Upper lobe of left lung (tissue), 6 donors: Measurements from ENCODE around the gene BEST2. TPM values are rescaled to one million over a fixed set of nuclear protein-coding genes. Genes with fewer than 3 reads are reported as not detected.

Experiments
- ATAC-seq, 2 donors: fragments of 200-7000 bp; cut with Tn5 transposase; one replicate each; pipeline ENCODE4 v1.9.1; 2022; ENCODE audit warnings: mild to moderate bottlenecking in 2 of 2, moderate library complexity in 2 of 2; ENCODE audit not compliant: low FRiP score in 2 of 2
- DNase-seq, 2 donors: peaks; one replicate each; pipeline ENCODE4 v3.0.0-alpha.2; 2019 to 2020
- H3K27ac ChIP-seq, 4 donors: fragments of 200-600 bp; sonication (generic); one replicate each; pipeline ENCODE4 v1.5.1; 2016 to 2019
- H3K27me3 ChIP-seq, 4 donors: fragments of 200-600 bp; sonication (generic); one replicate each; pipeline ENCODE4 v1.5.1; 2017 to 2019
- H3K36me3 ChIP-seq, 4 donors: fragments of 200-600 bp; sonication (generic); one replicate each; pipeline ENCODE4 v1.5.1; 2016 to 2019
- H3K4me1 ChIP-seq, 4 donors: fragments of 200-600 bp; sonication (generic); one replicate each; pipeline ENCODE4 v1.5.1; 2018 to 2019
- H3K4me3 ChIP-seq, 4 donors: fragments of 200-600 bp; sonication (generic); one replicate each; pipeline ENCODE4 v1.5.1; 2017 to 2019; ENCODE audit warnings: mild to moderate bottlenecking in 2 of 4, moderate library complexity in 1 of 4
- H3K9me3 ChIP-seq, 4 donors: fragments of 200-600 bp; sonication (generic); one replicate each; pipeline ENCODE4 v1.5.1; 2018 to 2019
- CTCF ChIP-seq, 6 experiments: fragments of 450-650 bp in 4 of 6; fragments of 200-600 bp in 2 of 6; sonication (generic) in 2 of 6; IDR thresholded peaks; one replicate each; pipeline ENCODE4 v1.5.1; 2016 to 2019; ENCODE audit warnings: antibody characterized with exemption in 6 of 6
- EP300 ChIP-seq, 4 donors: sonication (generic); formaldehyde crosslinking; IDR thresholded peaks; one replicate each; pipeline ENCODE4 v1.5.1; 2017; ENCODE audit warnings: antibody characterized with exemption in 4 of 4, control low read depth in 2 of 4
- POLR2A ChIP-seq, 4 donors: fragments of 450-650 bp; IDR thresholded peaks; one replicate each; pipeline ENCODE4 v1.5.1; 2016 to 2017; ENCODE audit warnings: antibody characterized with exemption in 4 of 4, mild to moderate bottlenecking in 2 of 4
- POLR2AphosphoS5 ChIP-seq, 2 donors: sonication (generic); formaldehyde crosslinking; IDR thresholded peaks; one replicate each; pipeline ENCODE4 v1.5.1; 2017; ENCODE audit warnings: antibody characterized with exemption in 2 of 2
- WGBS, 2 donors: methylation state at CpG; one replicate each; pipeline ENCODE4 v1.1.5; 2017 to 2018; 5-methylcytosine and 5-hydroxymethylcytosine counted together
- total RNA-seq, 6 donors: library from RNA; depleted of rRNA in 4 of 6; stranded (reverse); fragments of >200 nt in 4 of 6; gene quantifications; one replicate each; pipeline versions ENCODE4 v1.1.0 to v1.2.1, GENCODE V29; 2016 to 2021
- donor health status: DM: no; HTN: no; CAD: no; lungs with moderate emphysema.
- donor health status: DM: no; HTN: yes; CAD: no; lungs with severe emphysema.

BEST2 gene
- total RNA-seq, 6 donors from 2014 or later: 0.11 TPM; not detected in 5

DNA sequence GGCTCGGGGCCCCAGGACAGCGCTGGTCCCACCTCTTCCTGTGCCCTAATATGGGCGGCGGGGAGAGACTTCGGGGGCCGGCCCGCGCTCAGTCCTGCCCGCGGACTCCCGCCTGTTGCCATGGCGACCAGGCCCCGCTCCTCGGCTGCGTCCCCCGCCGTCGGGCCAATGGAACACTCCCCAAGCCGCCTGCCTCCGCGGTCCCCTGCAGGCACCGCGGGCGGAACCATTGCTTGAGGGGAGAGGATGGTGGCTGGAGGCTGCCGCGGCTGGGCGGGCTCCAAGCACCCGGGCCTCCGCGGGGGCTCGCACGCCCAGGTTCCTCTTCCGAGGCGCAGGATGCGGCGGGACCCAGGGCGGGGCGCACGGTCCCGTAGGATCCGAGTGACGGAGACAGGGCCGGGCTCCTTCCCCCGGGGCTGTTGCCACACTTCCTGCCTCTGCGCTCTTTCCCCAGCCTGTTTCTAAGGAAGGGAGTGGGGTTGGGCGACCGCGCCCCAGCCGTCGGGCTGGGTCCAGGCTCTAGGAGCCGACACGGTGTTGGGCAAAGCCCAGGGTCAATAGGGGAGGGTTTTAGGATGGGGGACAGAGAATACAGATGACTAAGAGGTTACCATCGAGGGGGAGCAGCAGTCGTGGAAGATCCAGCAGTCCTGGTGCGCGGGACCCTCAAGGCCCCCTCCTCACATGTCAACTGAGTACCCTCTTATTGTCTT lies 38.5 kb downstream of the BEST2 start:
- 0% methylated on average over 6 to 32 of the region's 56 CpGs for WGBS, 2 donors
- Histone ChIP-seq H3K27me3 (no peaks in the 10 kb centered on the region), H3K36me3 (peaks cover 0 to 11% (median 0%) of the 10 kb centered on the region in 4 donors), H3K27ac (peak overlapping the region; percentile 96 to 100 (median 98)), H3K9me3 (no peaks in the 10 kb centered on the region), H3K4me3 (peak overlapping the region; percentile 51 to 96 (median 88)), H3K4me1 (peaks cover 56 to 67% (median 59%) of the 10 kb centered on the region in 4 donors)
- ATAC-seq: peak; percentile 60 to 85
- TF ChIP-seq EP300 (IDR thresholded peaks at IDR 0.05) (peak in 3 of 4 donors; percentile 62 to 84 (median 70)), POLR2A (IDR thresholded peaks at IDR 0.05) (peak; percentile 26 to 97 (median 86)), POLR2AphosphoS5 (IDR thresholded peaks at IDR 0.05) (peak; percentile 98), CTCF (IDR thresholded peaks at IDR 0.05) (peak in 1 of 6 experiments; percentile 25)
- peak; percentile 98 to 99 for DNase-seq

- no peak for TF ChIP-seq CTCF (IDR thresholded peaks at IDR 0.05)
- TF ChIP-seq POLR2A (IDR thresholded peaks at IDR 0.05): no peak
- Histone ChIP-seq H3K4me1 (peaks cover 52 to 65% (median 55%) of the 10 kb centered on the region in 4 donors), H3K36me3 (peaks cover 0 to 11% (median 0%) of the 10 kb centered on the region in 4 donors), H3K4me3 (peak overlapping the region; percentile 51 to 96 (median 88)), H3K9me3 (no peaks in the 10 kb centered on the region), H3K27me3 (no peaks in the 10 kb centered on the region), H3K27ac (peak overlapping the region; percentile 96 to 100 (median 98))
- ATAC-seq (no peak), DNase-seq (no peak)
- 0 to 1% methylated on average over 16 to 22 of the region's 22 CpGs for WGBS, 2 donors
Observed at GRCh38 chr19:12790628-12791344, 39.2 kb downstream of the BEST2 start.

- Histone ChIP-seq H3K4me3 (peak within 1 kb of the TSS; percentile 84 to 96 (median 94)), H3K27ac (peak within 1 kb of the TSS; percentile 96 to 100 (median 98)), H3K9me3 (no peaks in the 10 kb centered on the region), H3K4me1 (peaks cover 52 to 65% (median 55%) of the 10 kb centered on the region in 4 donors), H3K27me3 (no peaks in the 10 kb centered on the region), H3K36me3 (peaks cover 0 to 11% (median 0%) of the 10 kb centered on the region in 4 donors)
- DNase-seq (peak; percentile 97 to 99), ATAC-seq (peak; percentile 69 to 86)
- 0 to 1% methylated on average over 8 to 25 of the region's 73 CpGs for WGBS, 2 donors
- peak; percentile 100 for TF ChIP-seq POLR2A (IDR thresholded peaks at IDR 0.05)
- peak; percentile 97 to 100 (median 98) for TF ChIP-seq EP300 (IDR thresholded peaks at IDR 0.05)
- peak in 4 of 6 experiments; percentile 32 to 47 (median 38) for TF ChIP-seq CTCF (IDR thresholded peaks at IDR 0.05)
- TF ChIP-seq POLR2AphosphoS5 (IDR thresholded peaks at IDR 0.05): peak; percentile 100
Observed at GRCh38 chr19:12791345-12792050, 39.9 kb downstream of the BEST2 start, which contains the start of gene JUNB. Gene JUNB (plus strand): TSS chr19:12791486. CDS start chr19:12791772, 286 bp downstream.

- TF ChIP-seq POLR2A (IDR thresholded peaks at IDR 0.05) (peak in 3 of 4 donors; percentile 37 to 70 (median 48)), CTCF (IDR thresholded peaks at IDR 0.05) (peak in 2 of 6 experiments; percentile 5 to 45), EP300 (IDR thresholded peaks at IDR 0.05) (peak in 1 of 4 donors; percentile 36), POLR2AphosphoS5 (IDR thresholded peaks at IDR 0.05) (peak; percentile 81 to 95)
- DNase-seq (peak; percentile 76 to 95), ATAC-seq (no peak)
- Histone ChIP-seq H3K36me3 (peaks cover 0 to 11% (median 0%) of the 10 kb centered on the region in 4 donors), H3K9me3 (no peaks in the 10 kb centered on the region), H3K4me1 (peaks cover 45 to 58% (median 49%) of the 10 kb centered on the region in 4 donors), H3K4me3 (peak overlapping the region; percentile 84 to 96 (median 94)), H3K27ac (peak overlapping the region; percentile 96 to 100 (median 98)), H3K27me3 (no peaks in the 10 kb centered on the region)
- 0% methylated on average over 2 to 24 of the region's 84 CpGs for WGBS, 2 donors
Observed at GRCh38 chr19:12792051-12792852, 40.7 kb downstream of the BEST2 start.
